Measurements from ENCODE around the gene G2E3. TPM values are rescaled to one million over a fixed set of nuclear protein-coding genes. Genes with fewer than 3 reads are reported as not detected.
A peak's percentile ranks its signal among the peaks of the same experiment; 100 is the strongest.

Gene G2E3
- total and polyA plus RNA-seq, 2 experiments from 2014 or later, result 67.4 to 113 TPM

- Mint-ChIP-seq H3K27me3 (ENCODE audit: insufficient read depth, low read depth, poor library complexity) (peaks cover 7% of the 10 kb centered on the region), H3K9me3 (no peaks in the 10 kb centered on the region), H3K27ac (peak within 1 kb of the TSS; percentile 98), H3K36me3 (ENCODE audit: low read depth) (peaks cover 3% of the 10 kb centered on the region; the same call in 1 of the 3 replicates), H3K4me3 (peak within 1 kb of the TSS; percentile 94), H3K4me1 (peaks cover 9% of the 10 kb centered on the region)
- DNase-seq (ENCODE audit: low spot score) (peak; percentile 98), ATAC-seq (peak; percentile 98)
- Histone ChIP-seq H3K4me3 (peak within 1 kb of the TSS; percentile 75), H3K36me3 (ENCODE audit: insufficient read depth) (no peaks in the 10 kb centered on the region; the same call in 1 of the 2 replicates), H2AFZ (peak within 1 kb of the TSS; percentile 19; the same call in 1 of the 2 replicates), H3K27me3 (ENCODE audit: insufficient read depth) (no peaks in the 10 kb centered on the region), H3K79me2 (replicated peaks; ENCODE audit: insufficient read depth) (peaks cover 48% of the 10 kb centered on the region), H3K4me2 (peak within 1 kb of the TSS; percentile 76), H4K20me1 (replicated peaks; ENCODE audit: insufficient read depth) (peaks cover 9% of the 10 kb centered on the region; the same call in 1 of the 2 replicates), H3F3A (replicated peaks; ENCODE audit: low read depth) (peaks cover 4% of the 10 kb centered on the region; the same call in 1 of the 2 replicates), H3K9me2 (ENCODE audit: insufficient read depth) (no peaks in the 10 kb centered on the region), H3K27ac (ENCODE audit: low read depth) (peak within 1 kb of the TSS; percentile 95), H3K4me1 (ENCODE audit: insufficient read depth) (no peaks in the 10 kb centered on the region)
- TF ChIP-seq POLR2AphosphoS5 (IDR thresholded peaks at IDR 0.05; ENCODE audit: low read depth) (peak; percentile 97), ETS1 (IDR thresholded peaks at IDR 0.05) (peak; percentile 21; the same call in 1 of the 2 replicates), CREB1 (CRISPR knock-in tag; IDR thresholded peaks at IDR 0.05; ENCODE audit: low read depth) (peak; percentile 89), ZNF114 (CRISPR knock-in tag; IDR thresholded peaks at IDR 0.05) (no peak), NANOG (IDR thresholded peaks at IDR 0.05; ENCODE audit: borderline replicate concordance) (no peak)
Measured at GRCh38 chr14:30621940-30622830, 63.2 kb downstream of the G2E3 start, which contains the start of gene SCFD1. SCFD1 (plus strand) TSS chr14:30622319; CDS start chr14:30622339, 20 bp downstream.

- H3K4me3 Mint-ChIP-seq, result peak overlapping the region; percentile 94
- no peaks in the 10 kb centered on the region for H3K9me3 Mint-ChIP-seq
- Histone ChIP-seq H3K4me2 (peak overlapping the region; percentile 76), H3K27me3 (ENCODE audit: insufficient read depth) (no peaks in the 10 kb centered on the region), H3K36me3 (ENCODE audit: insufficient read depth) (no peaks in the 10 kb centered on the region), H2AFZ (no peak overlapping the region), H3F3A (replicated peaks; ENCODE audit: low read depth) (peaks cover 4% of the 10 kb centered on the region; the same call in 1 of the 2 replicates), H3K79me2 (replicated peaks; ENCODE audit: insufficient read depth) (peaks cover 62% of the 10 kb centered on the region), H3K27ac (ENCODE audit: low read depth) (no peak overlapping the region), H3K4me3 (peak overlapping the region; percentile 75), H4K20me1 (replicated peaks; ENCODE audit: insufficient read depth) (peaks cover 14% of the 10 kb centered on the region; the same call in 1 of the 2 replicates), H3K4me1 (ENCODE audit: insufficient read depth) (no peaks in the 10 kb centered on the region), H3K9me2 (ENCODE audit: insufficient read depth) (no peaks in the 10 kb centered on the region)
- no peak overlapping the region for H3K27ac Mint-ChIP-seq
- peaks cover 7% of the 10 kb centered on the region for H3K27me3 Mint-ChIP-seq (ENCODE audit: insufficient read depth, low read depth, poor library complexity)
- TF ChIP-seq EZH2 (IDR thresholded peaks at IDR 0.05; ENCODE audit: low read depth, unreplicated experiment) (no peak), NANOG (IDR thresholded peaks at IDR 0.05; ENCODE audit: borderline replicate concordance) (no peak)
- ATAC-seq (no peak), DNase-seq (ENCODE audit: low spot score) (no peak)
- 0 out of 3 replicates have a peak, but pooled peaks cover 3% of the 10 kb centered on the region for H3K36me3 Mint-ChIP-seq (ENCODE audit: low read depth)
- peaks cover 9% of the 10 kb centered on the region for H3K4me1 Mint-ChIP-seq
Measured at GRCh38 chr14:30623412-30624131, 64.6 kb downstream of the G2E3 start.
